Glutamatergic neuron (in vitro differentiated cells): ENCODE data around the gene ZMYND8. TPM values are rescaled to one million over a fixed set of nuclear protein-coding genes. Genes with fewer than 3 reads are reported as not detected.

ENCODE experiments used
- DNase-seq: peaks from one replicate; pipeline ENCODE4 v3.0.0; 2022
- H3K27ac Mint-ChIP-seq: one replicate; pipeline ENCODE4 v1.8.0; 2020; ENCODE audit warnings: mild to moderate bottlenecking, mixed read lengths, inconsistent platforms; ENCODE audit not compliant: unreplicated experiment
- H3K27me3 Mint-ChIP-seq: one replicate; pipeline ENCODE4 v1.8.0; 2020; ENCODE audit warnings: mild to moderate bottlenecking, moderate library complexity, mixed read lengths, inconsistent platforms; ENCODE audit not compliant: unreplicated experiment
- H3K36me3 Mint-ChIP-seq: one replicate; pipeline ENCODE4 v1.8.0; 2020; ENCODE audit warnings: mild to moderate bottlenecking, mixed read lengths, inconsistent platforms; ENCODE audit not compliant: unreplicated experiment
- H3K4me1 Mint-ChIP-seq: one replicate; pipeline ENCODE4 v1.8.0; 2020; ENCODE audit warnings: mild to moderate bottlenecking, low read depth, mixed read lengths, inconsistent platforms; ENCODE audit not compliant: unreplicated experiment
- H3K4me3 Mint-ChIP-seq: one replicate; pipeline ENCODE4 v1.8.0; 2020; ENCODE audit warnings: mild to moderate bottlenecking, mixed read lengths, inconsistent platforms; ENCODE audit not compliant: unreplicated experiment
- H3K9me3 Mint-ChIP-seq: one replicate; pipeline ENCODE4 v1.8.0; 2020; ENCODE audit warnings: mild to moderate bottlenecking, moderate library complexity, mixed read lengths, inconsistent platforms; ENCODE audit not compliant: unreplicated experiment
- CTCF ChIP-seq: fragments of 200-600 bp; sonication (generic); IDR thresholded peaks from one replicate; pipeline ENCODE4 v1.5.0; 2021; ENCODE audit not compliant: partially characterized antibody, unreplicated experiment
- total RNA-seq: library from RNA; stranded (reverse); fragmentation: NEBNext Ultra II Directional; extraction: Animal tissue kit (Norgen Biotek cat#: 25700); gene quantifications from one replicate; pipeline ENCODE4 v1.2.1, GENCODE V29; 2021; ENCODE audit not compliant: unreplicated experiment

ZMYND8 gene
- total RNA-seq, 1 donor from 2014 or later: 116 TPM

- Mint-ChIP-seq H3K27ac (peak overlapping the region; percentile 5), H3K27me3 (no peaks in the 10 kb centered on the region), H3K4me1 (peaks cover 5% of the 10 kb centered on the region), H3K4me3 (no peak overlapping the region), H3K9me3 (peaks cover 5% of the 10 kb centered on the region), H3K36me3 (peaks cover 5% of the 10 kb centered on the region)
- no peak for DNase-seq
- TF ChIP-seq CTCF: no peak
These were observed 49.6 kb downstream of the ZMYND8 start for GRCh38 chr20:47306755-47307370.

- H3K36me3 Mint-ChIP-seq: peaks cover 4% of the 10 kb centered on the region
- H3K27me3 Mint-ChIP-seq: no peaks in the 10 kb centered on the region
- peaks cover 4% of the 10 kb centered on the region for H3K4me1 Mint-ChIP-seq
- no peak for DNase-seq
- H3K4me3 Mint-ChIP-seq: no peak overlapping the region
- H3K9me3 Mint-ChIP-seq: peaks cover 3% of the 10 kb centered on the region
- H3K27ac Mint-ChIP-seq: no peak overlapping the region
- TF ChIP-seq CTCF: no peak
These were observed 50.4 kb downstream of the ZMYND8 start for GRCh38 chr20:47306095-47306494.

GRCh38 chr20:47305667-47306066 is 50.8 kb downstream of the ZMYND8 start:
- Mint-ChIP-seq H3K27me3 (no peaks in the 10 kb centered on the region), H3K27ac (no peak overlapping the region), H3K4me3 (no peak overlapping the region), H3K4me1 (peaks cover under 1% of the 10 kb centered on the region), H3K36me3 (no peaks in the 10 kb centered on the region), H3K9me3 (peaks cover 2% of the 10 kb centered on the region)
- DNase-seq: no peak
- TF ChIP-seq CTCF: no peak

- H3K4me3 Mint-ChIP-seq: no peak overlapping the region
- H3K36me3 Mint-ChIP-seq: no peaks in the 10 kb centered on the region
- no peaks in the 10 kb centered on the region for H3K4me1 Mint-ChIP-seq
- no peak for TF ChIP-seq CTCF
- peaks cover 2% of the 10 kb centered on the region for H3K9me3 Mint-ChIP-seq
- H3K27ac Mint-ChIP-seq: no peak overlapping the region
- no peak for DNase-seq
- H3K27me3 Mint-ChIP-seq: no peaks in the 10 kb centered on the region
These were observed 52.2 kb downstream of the ZMYND8 start for GRCh38 chr20:47304287-47304686.

- Mint-ChIP-seq H3K9me3 (peaks cover 2% of the 10 kb centered on the region), H3K27ac (no peak overlapping the region), H3K36me3 (no peaks in the 10 kb centered on the region), H3K4me3 (no peak overlapping the region), H3K27me3 (no peaks in the 10 kb centered on the region), H3K4me1 (no peaks in the 10 kb centered on the region)
- no peak for DNase-seq
- TF ChIP-seq CTCF: no peak
These were observed 52.8 kb downstream of the ZMYND8 start for GRCh38 chr20:47303736-47304135.
